Measurements from ENCODE around the gene RPL28.

The RPL28 gene

GRCh38 chr19:55372316-55373081, 13.2 kb upstream of the RPL28 start:
- H3K36me3 ChIP-seq (ENCODE audit: control insufficient read depth in 5 of 5, insufficient read depth in 5 of 5, low read length in 5 of 5) = no peaks in the 10 kb centered on the region
- no peak overlapping the region for H3K4me3 ChIP-seq (ENCODE audit: low read depth in 1 of 5, low read length in 5 of 5)
- peaks cover 53 to 80% (median 57%) of the 10 kb centered on the region in 5 donors for H3K27me3 ChIP-seq (ENCODE audit: control insufficient read depth in 5 of 5, insufficient read depth in 4 of 5, low read length in 5 of 5)
- H3K27ac ChIP-seq (ENCODE audit: low read depth, low read length) = no peak overlapping the region
- no peaks in the 10 kb centered on the region for H3K9me3 ChIP-seq (ENCODE audit: control insufficient read depth in 5 of 5, low read length in 5 of 5)
- H3K4me1 ChIP-seq (ENCODE audit: control insufficient read depth in 5 of 5, insufficient read depth in 5 of 5, low read length in 5 of 5) = peaks cover 0 to 18% (median 10%) of the 10 kb centered on the region in 5 donors
- H3K9ac ChIP-seq (ENCODE audit: low read length in 5 of 5) = no peak overlapping the region

GRCh38 chr19:55373306-55373992, 12.3 kb upstream of the RPL28 start:
- H3K4me3 ChIP-seq (ENCODE audit: low read depth in 1 of 5, low read length in 5 of 5) = no peak overlapping the region
- peaks cover 54 to 78% (median 56%) of the 10 kb centered on the region in 5 donors for H3K27me3 ChIP-seq (ENCODE audit: control insufficient read depth in 5 of 5, insufficient read depth in 4 of 5, low read length in 5 of 5)
- peaks cover 0 to 22% (median 10%) of the 10 kb centered on the region in 5 donors for H3K4me1 ChIP-seq (ENCODE audit: control insufficient read depth in 5 of 5, insufficient read depth in 5 of 5, low read length in 5 of 5)
- H3K9me3 ChIP-seq (ENCODE audit: control insufficient read depth in 5 of 5, low read length in 5 of 5) = no peaks in the 10 kb centered on the region
- H3K9ac ChIP-seq (ENCODE audit: low read length in 5 of 5) = no peak overlapping the region
- H3K27ac ChIP-seq (ENCODE audit: low read depth, low read length) = no peak overlapping the region
- H3K36me3 ChIP-seq (ENCODE audit: control insufficient read depth in 5 of 5, insufficient read depth in 5 of 5, low read length in 5 of 5) = no peaks in the 10 kb centered on the region

DNA sequence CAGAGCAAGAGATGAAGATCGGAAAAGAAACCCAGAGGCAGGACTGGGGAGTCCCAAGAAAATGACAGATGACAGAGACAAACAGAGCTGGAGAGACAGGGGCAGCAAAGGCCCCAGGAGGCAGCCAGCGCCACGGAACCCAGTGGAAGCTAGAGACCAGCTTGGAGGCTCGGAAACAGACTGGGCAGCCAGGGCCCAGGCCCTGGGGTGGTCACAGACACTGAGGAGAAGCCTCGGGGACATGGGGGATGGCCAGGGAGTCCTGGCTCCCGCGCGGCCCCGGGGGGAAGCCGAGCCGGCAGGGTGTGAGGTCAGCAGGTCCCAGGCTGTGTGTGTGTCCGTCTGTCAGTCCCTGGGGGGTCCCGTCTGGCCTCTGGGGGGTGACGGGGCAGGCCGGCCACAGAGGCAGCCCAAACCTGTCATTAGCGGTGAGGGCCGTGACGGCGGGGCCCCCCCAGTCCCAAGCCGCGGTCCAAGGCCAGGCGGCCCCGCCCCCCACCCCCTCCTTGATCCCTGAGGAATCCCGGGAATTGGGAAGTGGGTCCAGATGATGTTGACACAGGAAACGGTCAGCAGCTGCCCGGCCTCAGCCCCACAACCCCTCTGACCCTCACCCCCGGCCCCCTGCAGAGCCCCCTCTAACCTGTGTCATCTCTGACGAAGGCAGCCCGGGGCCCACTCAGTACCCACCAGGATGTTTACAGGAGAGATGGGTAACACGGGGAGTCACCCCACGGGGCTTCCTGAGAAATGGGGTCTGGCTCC, 11.6 kb upstream of the RPL28 start:
- Histone ChIP-seq H3K27me3 (ENCODE audit: control insufficient read depth in 5 of 5, insufficient read depth in 4 of 5, low read length in 5 of 5) (peaks cover 48 to 72% (median 49%) of the 10 kb centered on the region in 5 donors), H3K9me3 (ENCODE audit: control insufficient read depth in 5 of 5, low read length in 5 of 5) (no peaks in the 10 kb centered on the region), H3K36me3 (ENCODE audit: control insufficient read depth in 5 of 5, insufficient read depth in 5 of 5, low read length in 5 of 5) (no peaks in the 10 kb centered on the region), H3K4me1 (ENCODE audit: control insufficient read depth in 5 of 5, insufficient read depth in 5 of 5, low read length in 5 of 5) (peaks cover 0 to 17% (median 6%) of the 10 kb centered on the region in 5 donors), H3K9ac (ENCODE audit: low read length in 5 of 5) (no peak overlapping the region), H3K27ac (ENCODE audit: low read depth, low read length) (no peak overlapping the region), H3K4me3 (ENCODE audit: low read depth in 1 of 5, low read length in 5 of 5) (no peak overlapping the region)

DNA sequence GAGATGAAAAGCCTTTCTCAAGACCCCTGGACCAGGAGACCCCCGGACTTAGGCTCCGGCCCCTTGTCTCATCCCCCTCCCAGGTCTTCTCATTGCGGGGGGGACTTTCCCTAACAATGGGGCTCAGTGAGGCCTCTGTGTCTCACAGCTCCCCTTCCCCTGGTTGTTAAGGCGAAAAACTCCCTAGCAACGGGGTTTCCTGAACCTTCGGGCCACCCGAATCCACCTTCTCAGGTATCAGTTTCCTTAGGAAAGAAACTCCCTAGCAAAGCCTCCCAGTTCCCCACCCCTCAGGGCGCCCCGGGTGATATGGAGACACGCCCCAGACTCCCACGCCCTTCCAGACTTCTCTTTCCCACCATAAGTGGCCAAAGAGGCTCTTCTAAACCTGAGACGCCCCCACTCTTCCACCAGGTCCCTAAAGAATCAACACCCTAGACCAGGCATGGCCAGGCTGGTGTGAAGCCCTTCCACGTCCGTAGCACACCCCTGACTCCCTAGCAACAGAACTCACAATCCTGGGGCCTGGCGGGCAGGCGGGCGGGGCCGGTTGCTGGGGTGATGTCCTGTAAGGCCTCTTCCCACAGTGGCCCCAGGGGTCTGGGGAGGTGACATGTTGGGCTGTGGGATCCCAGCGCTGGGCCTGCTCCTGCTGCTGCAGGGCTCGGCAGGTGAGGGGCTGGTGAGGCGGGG, 9.3 kb upstream of the RPL28 start, which contains the start of gene TMEM190:
Gene TMEM190 (plus strand): TSS at position 586 of the 693 bp plus-strand sequence. CDS start 28 bp downstream, at position 614.
- Histone ChIP-seq H3K9ac (ENCODE audit: low read length in 5 of 5) (no peak within 1 kb of the TSS), H3K36me3 (ENCODE audit: control insufficient read depth in 5 of 5, insufficient read depth in 5 of 5, low read length in 5 of 5) (no peaks in the 10 kb centered on the region), H3K4me3 (ENCODE audit: low read depth in 1 of 5, low read length in 5 of 5) (no peak within 1 kb of the TSS), H3K27me3 (ENCODE audit: control insufficient read depth in 5 of 5, insufficient read depth in 4 of 5, low read length in 5 of 5) (peaks cover 34 to 60% (median 38%) of the 10 kb centered on the region in 5 donors), H3K4me1 (ENCODE audit: control insufficient read depth in 5 of 5, insufficient read depth in 5 of 5, low read length in 5 of 5) (peaks cover 0 to 9% (median 0%) of the 10 kb centered on the region in 5 donors), H3K27ac (ENCODE audit: low read depth, low read length) (no peak within 1 kb of the TSS), H3K9me3 (ENCODE audit: control insufficient read depth in 5 of 5, low read length in 5 of 5) (no peaks in the 10 kb centered on the region)

GRCh38 chr19:55377356-55378131, 8.2 kb upstream of the RPL28 start:
- Histone ChIP-seq H3K9me3 (ENCODE audit: control insufficient read depth in 5 of 5, low read length in 5 of 5) (no peaks in the 10 kb centered on the region), H3K4me1 (ENCODE audit: control insufficient read depth in 5 of 5, insufficient read depth in 5 of 5, low read length in 5 of 5) (peaks cover 0 to 9% (median 0%) of the 10 kb centered on the region in 5 donors), H3K9ac (ENCODE audit: low read length in 5 of 5) (no peak overlapping the region), H3K4me3 (ENCODE audit: low read depth in 1 of 5, low read length in 5 of 5) (no peak overlapping the region), H3K27ac (ENCODE audit: low read depth, low read length) (no peak overlapping the region), H3K36me3 (ENCODE audit: control insufficient read depth in 5 of 5, insufficient read depth in 5 of 5, low read length in 5 of 5) (no peaks in the 10 kb centered on the region), H3K27me3 (ENCODE audit: control insufficient read depth in 5 of 5, insufficient read depth in 4 of 5, low read length in 5 of 5) (peaks cover 26 to 52% (median 31%) of the 10 kb centered on the region in 5 donors)

- H3K27me3 ChIP-seq (ENCODE audit: control insufficient read depth in 5 of 5, insufficient read depth in 4 of 5, low read length in 5 of 5) = peaks cover 17 to 38% (median 23%) of the 10 kb centered on the region in 5 donors
- no peaks in the 10 kb centered on the region for H3K9me3 ChIP-seq (ENCODE audit: control insufficient read depth in 5 of 5, low read length in 5 of 5)
- no peak overlapping the region for H3K27ac ChIP-seq (ENCODE audit: low read depth, low read length)
- no peak overlapping the region for H3K4me3 ChIP-seq (ENCODE audit: low read depth in 1 of 5, low read length in 5 of 5)
- no peaks in the 10 kb centered on the region for H3K36me3 ChIP-seq (ENCODE audit: control insufficient read depth in 5 of 5, insufficient read depth in 5 of 5, low read length in 5 of 5)
- peaks cover 0 to 12% (median 6%) of the 10 kb centered on the region in 5 donors for H3K4me1 ChIP-seq (ENCODE audit: control insufficient read depth in 5 of 5, insufficient read depth in 5 of 5, low read length in 5 of 5)
- H3K9ac ChIP-seq (ENCODE audit: low read length in 5 of 5) = no peak overlapping the region
Measured at GRCh38 chr19:55379174-55379573, 6.6 kb upstream of the RPL28 start.

GRCh38 chr19:55382013-55382412, 3.7 kb upstream of the RPL28 start:
- H3K9me3 ChIP-seq (ENCODE audit: control insufficient read depth in 5 of 5, low read length in 5 of 5) = no peaks in the 10 kb centered on the region
- peaks cover 7 to 34% (median 27%) of the 10 kb centered on the region in 5 donors for H3K4me1 ChIP-seq (ENCODE audit: control insufficient read depth in 5 of 5, insufficient read depth in 5 of 5, low read length in 5 of 5)
- peaks cover 7 to 13% (median 9%) of the 10 kb centered on the region in 5 donors for H3K27me3 ChIP-seq (ENCODE audit: control insufficient read depth in 5 of 5, insufficient read depth in 4 of 5, low read length in 5 of 5)
- H3K27ac ChIP-seq (ENCODE audit: low read depth, low read length) = no peak overlapping the region
- peaks cover 0 to 2% (median under 1%) of the 10 kb centered on the region in 5 donors for H3K36me3 ChIP-seq (ENCODE audit: control insufficient read depth in 5 of 5, insufficient read depth in 5 of 5, low read length in 5 of 5)
- no peak overlapping the region for H3K4me3 ChIP-seq (ENCODE audit: low read depth in 1 of 5, low read length in 5 of 5)
- no peak overlapping the region for H3K9ac ChIP-seq (ENCODE audit: low read length in 5 of 5)

DNA sequence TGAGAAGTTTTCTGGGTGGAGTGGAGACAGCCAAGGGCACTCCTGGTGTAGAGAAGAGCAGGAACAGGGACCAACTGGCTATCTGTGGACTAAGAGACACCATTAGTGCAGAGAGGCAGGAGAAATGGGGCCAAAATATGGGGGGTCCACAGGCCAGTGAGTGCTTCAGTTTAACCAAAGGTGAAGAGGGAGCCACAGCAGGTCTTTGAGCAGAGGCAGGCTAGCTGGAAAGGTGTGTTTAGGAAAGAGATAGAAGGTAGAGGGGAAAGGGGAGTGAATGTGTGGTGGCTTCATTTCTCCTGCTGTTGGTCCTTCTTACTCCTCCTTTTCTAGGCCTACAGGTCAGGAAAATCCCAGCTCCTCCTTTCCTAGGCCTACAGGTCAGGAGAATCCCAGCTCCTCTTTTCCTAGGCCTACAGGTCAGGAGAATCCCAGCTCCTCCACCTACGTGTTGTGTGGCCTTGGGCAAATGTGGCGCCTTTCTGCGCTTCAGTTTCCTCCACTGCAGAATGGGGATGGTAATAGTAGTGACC, 3.1 kb upstream of the RPL28 start:
- H3K36me3 ChIP-seq (ENCODE audit: control insufficient read depth in 5 of 5, insufficient read depth in 5 of 5, low read length in 5 of 5) = peaks cover 0 to 8% (median 6%) of the 10 kb centered on the region in 5 donors
- H3K27me3 ChIP-seq (ENCODE audit: control insufficient read depth in 5 of 5, insufficient read depth in 4 of 5, low read length in 5 of 5) = peaks cover 4 to 10% (median 5%) of the 10 kb centered on the region in 5 donors
- peaks cover 12 to 37% (median 33%) of the 10 kb centered on the region in 5 donors for H3K4me1 ChIP-seq (ENCODE audit: control insufficient read depth in 5 of 5, insufficient read depth in 5 of 5, low read length in 5 of 5)
- no peak overlapping the region for H3K4me3 ChIP-seq (ENCODE audit: low read depth in 1 of 5, low read length in 5 of 5)
- H3K27ac ChIP-seq (ENCODE audit: low read depth, low read length) = no peak overlapping the region
- H3K9ac ChIP-seq (ENCODE audit: low read length in 5 of 5) = no peak overlapping the region
- no peaks in the 10 kb centered on the region for H3K9me3 ChIP-seq (ENCODE audit: control insufficient read depth in 5 of 5, low read length in 5 of 5)
